Femur (tissue), 1 donor: ENCODE measurements around the gene BET1.
A peak's percentile ranks its signal among the peaks of the same experiment; 100 is the strongest.
"Not testable (repeated sequence)": the region's sequence is repeated elsewhere in the genome, so short reads cannot be mapped to it uniquely, and the experiment has no call there.

Experiments
- DNase-seq: peaks from one replicate; pipeline ENCODE4 v3.0.0-alpha.2; 2017

Gene BET1, protein sequence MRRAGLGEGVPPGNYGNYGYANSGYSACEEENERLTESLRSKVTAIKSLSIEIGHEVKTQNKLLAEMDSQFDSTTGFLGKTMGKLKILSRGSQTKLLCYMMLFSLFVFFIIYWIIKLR

GRCh38 chr7:94004024-94004951 lies at the start of gene BET1:
Gene BET1 (minus strand): TSS chr7:94004355. CDS start chr7:94004216, 139 bp downstream.
- DNase-seq: peak; percentile 97

DNA sequence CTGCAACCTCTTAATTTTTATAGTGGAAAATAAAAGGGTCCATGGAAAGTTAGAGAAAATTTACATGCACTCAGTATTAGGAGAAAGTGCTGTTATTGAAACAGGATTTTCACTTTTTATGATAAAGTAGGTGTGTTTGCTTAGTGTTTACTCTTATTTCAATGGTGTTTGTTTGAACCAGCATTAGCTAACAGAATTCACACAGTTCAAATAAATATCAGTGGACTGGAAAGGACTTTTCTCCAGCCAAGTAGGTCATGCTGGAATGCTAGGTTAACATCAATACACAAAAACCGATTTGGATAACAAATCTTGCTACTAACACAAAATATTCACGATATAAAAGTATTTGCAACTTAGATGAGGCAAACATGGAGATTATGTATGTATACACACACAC lies 49.4 kb upstream of the BET1 start:
- no peak for DNase-seq

- no peak for DNase-seq
Measured at GRCh38 chr7:94052398-94053180, 48.4 kb upstream of the BET1 start.

GRCh38 chr7:94050046-94050445 lies 45.9 kb upstream of the BET1 start:
- DNase-seq: peak; percentile 21

DNA sequence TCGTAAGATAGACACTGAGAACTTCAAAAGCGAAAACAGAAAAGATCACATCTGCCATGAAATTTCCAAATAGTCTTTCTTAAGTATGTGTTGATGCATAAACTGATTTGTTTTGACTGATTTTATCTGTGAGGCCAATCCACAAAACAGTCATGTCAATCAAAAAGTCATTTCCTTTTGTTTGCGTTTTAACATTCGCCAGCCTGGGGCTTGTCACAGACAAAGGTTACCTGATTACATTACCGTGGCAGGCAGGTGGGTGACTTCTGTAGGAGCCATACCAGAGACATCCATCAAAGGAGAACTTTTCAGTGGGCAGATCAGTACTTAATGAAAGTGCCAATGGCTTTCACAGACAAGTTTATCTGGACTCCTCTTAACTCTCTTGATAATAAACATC lies 45.5 kb upstream of the BET1 start:
- DNase-seq: no peak

- DNase-seq: no peak
Measured at GRCh38 chr7:94048755-94049154, 44.6 kb upstream of the BET1 start.

DNA sequence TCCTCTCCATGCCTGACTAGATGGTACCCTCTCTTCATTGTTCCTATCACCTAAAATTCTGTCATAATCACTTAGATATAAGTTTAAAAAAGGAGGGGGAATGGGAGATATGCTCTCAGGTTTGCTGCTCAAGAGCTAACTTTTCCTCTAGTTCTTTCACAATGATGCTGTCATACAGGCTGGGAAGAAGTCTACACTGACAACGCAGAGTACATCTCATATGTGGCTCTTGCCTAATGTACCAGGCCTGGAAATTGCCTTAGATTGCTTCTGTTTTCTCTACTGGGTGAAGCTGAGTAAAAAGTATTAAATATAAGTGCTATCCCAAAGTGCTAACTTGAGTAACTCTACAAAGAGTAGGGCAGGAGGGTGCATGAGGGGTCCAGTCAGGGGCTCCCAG lies 43.8 kb upstream of the BET1 start:
- no peak for DNase-seq

- no peak for DNase-seq
Measured at GRCh38 chr7:94045581-94045980, 41.4 kb upstream of the BET1 start.

DNA sequence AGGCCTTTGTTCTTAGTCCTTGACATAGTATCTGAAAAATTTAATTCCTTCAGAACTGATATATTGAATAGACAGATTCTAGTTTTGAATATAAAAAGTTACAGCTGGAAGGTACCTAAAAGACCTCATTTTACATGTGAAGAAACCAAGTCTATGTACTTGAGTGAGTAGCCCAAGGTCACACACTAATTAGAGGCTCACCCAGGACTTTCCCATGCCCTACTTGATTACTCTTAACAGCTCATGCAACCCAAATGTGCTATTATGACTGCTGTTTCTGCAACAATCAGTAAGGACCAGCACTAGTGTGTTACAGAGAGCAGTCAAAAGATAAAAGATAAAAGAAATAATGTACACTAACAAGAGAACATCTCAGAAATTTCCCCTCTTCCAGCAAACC lies 40.7 kb upstream of the BET1 start:
- DNase-seq: no peak

DNA sequence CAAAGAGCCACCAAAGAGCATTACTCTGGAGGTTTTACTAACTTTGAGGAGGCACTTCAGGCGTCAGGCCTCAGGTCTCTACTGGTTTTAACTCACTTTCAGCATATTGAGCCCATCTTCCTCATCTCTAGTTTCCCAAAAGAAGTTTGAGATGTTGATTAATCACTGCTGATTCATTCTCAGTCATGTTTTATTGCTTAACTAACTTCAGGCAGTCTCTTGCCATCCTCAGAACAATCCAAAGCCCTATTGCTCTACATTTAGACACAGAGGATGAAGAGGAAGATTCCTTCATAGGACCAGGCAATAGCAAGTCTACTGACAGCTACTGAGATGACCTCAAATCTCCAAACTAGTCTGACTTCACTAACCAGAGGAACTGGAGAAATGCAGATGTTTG lies 39.1 kb upstream of the BET1 start:
- DNase-seq: no peak

GRCh38 chr7:94042381-94042780 lies 38.2 kb upstream of the BET1 start:
- no peak for DNase-seq

GRCh38 chr7:94041529-94041928 lies 37.4 kb upstream of the BET1 start:
- no peak for DNase-seq

DNA sequence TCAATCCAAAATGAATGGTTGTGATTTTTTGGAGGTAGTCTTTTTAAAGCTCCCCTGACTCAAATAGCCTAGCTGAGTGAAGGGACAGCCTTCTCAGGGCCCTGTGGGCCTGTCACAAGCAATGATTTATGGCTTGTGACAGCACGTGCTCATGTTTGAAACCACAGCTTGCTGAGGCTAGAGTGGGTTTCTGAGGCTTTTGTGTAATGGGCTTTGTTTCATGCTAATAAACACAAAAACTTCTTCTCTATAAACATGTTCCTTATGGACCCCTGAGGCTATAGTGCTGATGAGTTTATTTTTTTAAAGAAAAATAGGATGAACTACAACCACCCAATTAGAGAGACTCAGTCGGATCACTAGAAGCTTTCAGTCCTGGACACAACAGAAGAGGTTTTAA lies 36.1 kb upstream of the BET1 start:
- DNase-seq: no peak

DNA sequence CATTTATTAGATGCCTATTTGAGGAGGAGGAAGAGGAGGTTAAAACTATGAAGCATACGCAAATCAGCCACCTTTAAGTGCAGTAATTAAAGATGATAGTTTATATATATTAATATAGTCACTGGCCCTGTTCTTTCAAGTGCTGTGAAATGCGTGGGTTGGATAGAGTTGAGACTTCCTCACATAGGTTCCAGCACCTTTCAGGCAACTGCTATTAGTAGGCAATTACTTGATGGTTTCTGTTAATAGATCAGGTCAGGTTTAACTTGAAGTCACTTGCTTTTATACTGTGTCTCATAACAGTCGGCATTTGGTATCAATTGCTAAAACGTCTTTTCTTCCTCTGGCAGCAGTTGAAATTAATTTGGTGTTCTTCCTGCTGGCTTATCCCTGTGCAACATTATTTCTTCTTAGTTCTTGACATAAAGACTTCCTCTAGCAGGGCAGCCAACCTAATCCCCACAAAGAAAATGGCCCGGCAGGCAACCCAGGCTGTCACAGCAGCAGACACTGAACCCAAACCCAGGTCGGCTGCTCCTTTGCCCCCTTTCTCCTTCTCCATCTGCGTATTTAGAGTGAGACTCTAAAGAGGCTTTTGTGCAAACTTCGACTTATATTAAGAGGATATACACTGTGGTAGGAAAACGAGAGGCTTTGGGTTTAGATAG lies 35.3 kb upstream of the BET1 start:
- DNase-seq: no peak

GRCh38 chr7:94031865-94032264 lies 27.7 kb upstream of the BET1 start:
- no peak for DNase-seq

GRCh38 chr7:94030634-94031033 lies 26.5 kb upstream of the BET1 start:
- no peak for DNase-seq

DNA sequence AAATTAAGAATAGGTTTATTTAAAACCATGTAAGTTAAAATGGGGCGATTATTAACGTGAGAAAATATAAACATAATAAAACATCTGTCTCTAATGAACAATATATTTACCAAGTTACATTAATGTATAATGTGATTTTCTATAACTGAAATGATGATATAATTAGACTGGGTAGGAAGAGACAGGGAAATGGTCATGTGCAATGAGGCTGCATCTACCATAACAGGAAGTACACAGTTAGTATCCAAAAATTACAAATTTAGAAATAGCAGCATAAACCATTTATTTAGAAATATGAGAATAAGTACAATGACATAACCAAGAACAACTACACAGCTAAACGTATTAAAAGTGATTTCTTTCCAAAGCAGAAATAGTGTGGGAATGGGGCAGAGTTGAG lies 25.8 kb upstream of the BET1 start:
- no peak for DNase-seq

- DNase-seq: no peak
Measured at GRCh38 chr7:94028768-94029167, 24.6 kb upstream of the BET1 start.

DNA sequence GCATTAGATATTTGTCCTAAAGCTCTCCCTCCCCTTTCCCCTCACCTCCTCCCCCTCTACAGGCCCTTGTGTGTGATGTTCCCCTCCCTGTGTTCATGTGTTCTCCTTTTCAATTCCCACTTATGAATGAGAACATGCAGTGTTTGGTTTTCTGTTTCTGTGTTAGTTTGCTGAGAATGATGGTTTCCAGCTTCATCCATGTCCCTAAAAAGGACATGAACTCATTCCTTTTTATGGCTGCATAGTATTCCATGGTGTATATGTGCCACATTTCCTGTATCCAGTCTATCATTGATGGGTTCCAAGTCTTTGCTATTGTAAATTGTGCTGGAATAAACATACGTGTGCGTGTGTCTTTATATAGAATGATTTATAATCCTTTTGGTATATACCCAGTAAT lies 22.5 kb upstream of the BET1 start:
- not testable (repeated sequence) for DNase-seq

DNA sequence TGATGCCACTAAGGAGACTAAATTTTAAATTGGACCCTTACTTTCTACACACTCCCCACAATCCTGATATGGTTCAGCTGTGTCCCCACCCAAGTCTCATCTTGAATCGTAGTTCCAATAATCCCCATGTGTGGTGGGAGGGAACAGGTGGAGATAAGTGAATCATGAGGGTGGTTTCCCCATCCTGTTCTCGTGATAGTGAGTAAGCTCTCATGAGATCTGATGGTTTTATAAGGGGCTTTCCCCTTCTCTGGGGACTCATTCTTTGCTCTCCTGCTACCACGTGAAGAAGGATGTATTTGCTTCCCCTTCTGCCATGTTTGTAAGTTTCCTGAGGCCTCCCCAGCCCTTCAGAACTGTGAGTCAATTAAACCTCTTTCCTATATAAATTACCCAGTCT lies 18.4 kb upstream of the BET1 start:
- no peak for DNase-seq

GRCh38 chr7:94016786-94017185 lies 12.6 kb upstream of the BET1 start:
- no peak for DNase-seq

GRCh38 chr7:94015538-94015937 lies 11.4 kb upstream of the BET1 start:
- DNase-seq: no peak

DNA sequence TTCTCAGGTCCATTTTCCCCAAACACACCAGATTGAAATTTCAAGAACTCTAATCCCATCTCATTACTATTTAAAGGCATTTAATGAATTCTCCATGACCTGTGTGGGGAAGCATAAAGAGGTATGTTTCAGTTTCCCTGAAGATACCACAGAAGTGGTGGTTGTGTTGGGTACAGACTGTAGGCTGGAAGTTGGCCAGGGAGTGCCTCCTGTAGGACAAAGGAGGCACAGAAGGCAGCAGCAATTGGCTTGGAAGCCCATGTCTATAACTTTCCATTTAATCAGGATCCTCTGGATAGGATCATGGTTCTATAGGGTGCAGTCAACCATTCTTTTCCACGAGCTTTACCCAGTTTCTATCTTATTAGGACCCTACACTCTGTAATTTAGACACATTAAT lies 8.6 kb upstream of the BET1 start:
- DNase-seq: no peak
